Measurements from ENCODE around the gene ZNF576.
A peak's percentile ranks its signal among the peaks of the same experiment; 100 is the strongest.
"Not testable (repeated sequence)": the region's sequence is repeated elsewhere in the genome, so short reads cannot be mapped to it uniquely, and the experiment has no call there.

Gene ZNF576

GRCh38 chr19:43628646-43629326 lies 32.4 kb downstream of the ZNF576 start:
- DNase-seq = no peak

DNA sequence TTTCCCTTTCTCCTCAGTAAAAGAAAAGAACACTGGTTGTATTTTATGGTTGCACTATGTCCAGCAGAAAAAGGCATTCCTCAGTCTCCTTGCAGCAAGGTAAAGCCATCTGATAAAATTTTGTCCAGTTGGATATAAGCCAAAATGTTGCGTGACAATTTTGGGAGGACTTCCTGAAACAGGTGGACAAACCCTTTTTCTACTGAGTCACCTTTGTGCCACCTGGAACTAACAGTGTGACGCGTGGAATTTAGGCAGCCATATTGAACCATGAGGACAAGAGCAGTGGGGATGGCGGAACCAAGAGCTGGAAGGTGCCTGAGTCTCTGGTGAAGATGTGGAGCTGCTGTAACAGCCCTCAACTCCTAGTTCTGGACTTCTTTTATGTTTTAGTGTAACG lies 35.1 kb downstream of the ZNF576 start:
- no peak for DNase-seq

DNA sequence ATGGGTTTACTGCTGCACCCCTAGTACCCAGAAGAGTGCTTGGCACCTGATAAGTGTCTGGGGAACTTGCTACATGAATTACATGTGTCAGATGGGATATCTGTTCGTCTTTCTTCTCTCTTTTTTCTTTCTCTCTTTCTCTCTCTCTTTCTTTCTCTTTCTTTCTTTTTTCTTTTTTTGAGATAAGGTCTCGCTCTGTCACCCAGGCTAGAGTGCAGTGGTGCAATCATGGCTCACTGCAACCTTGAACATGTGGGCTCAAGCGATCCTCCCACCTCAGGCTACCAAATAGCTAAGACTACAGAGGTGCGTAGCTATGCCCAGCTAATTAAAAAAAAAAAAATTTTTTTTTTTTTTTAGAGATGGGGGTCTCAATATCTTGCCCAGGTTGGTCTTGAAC lies 37.1 kb downstream of the ZNF576 start:
- no peak for DNase-seq

GRCh38 chr19:43634068-43634467 lies 37.7 kb downstream of the ZNF576 start:
- no peak for DNase-seq

- DNase-seq = no peak
Observed at GRCh38 chr19:43634506-43634871, 38.1 kb downstream of the ZNF576 start.

DNA sequence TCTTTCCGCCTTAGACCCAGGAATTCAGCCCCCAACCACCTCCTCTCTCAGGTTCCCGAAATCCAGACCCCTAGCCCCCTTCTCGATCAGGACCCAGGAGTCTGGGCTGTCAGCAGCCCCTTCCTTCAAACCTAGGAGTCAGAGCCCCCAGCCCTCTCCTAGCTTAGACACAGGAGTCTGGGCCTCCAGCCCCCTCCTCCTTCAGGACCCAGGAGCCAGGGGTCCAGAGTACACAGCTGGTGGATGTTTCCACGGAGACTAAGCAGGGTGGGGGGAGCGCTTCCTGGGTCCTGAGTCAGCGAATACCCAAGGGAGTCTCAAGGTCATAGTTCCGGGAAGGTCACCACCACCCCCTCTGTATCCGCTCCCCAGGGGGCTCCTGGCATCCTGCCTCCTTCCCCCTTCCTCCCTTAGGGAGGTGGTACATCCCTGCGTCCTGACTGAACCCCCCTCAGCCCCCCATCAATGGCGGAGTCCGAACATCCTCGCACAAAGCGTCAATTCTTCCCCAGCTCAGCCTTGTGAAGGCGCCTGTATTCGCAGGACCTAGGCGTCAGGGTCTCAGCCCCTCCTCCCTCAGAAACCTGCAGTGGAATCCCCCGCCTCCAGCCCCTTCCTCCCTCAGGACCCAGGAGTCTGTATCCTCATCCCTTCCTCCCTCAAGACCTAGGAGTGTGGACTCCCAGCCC lies 38.6 kb downstream of the ZNF576 start:
- no peak for DNase-seq

- not testable (repeated sequence) for DNase-seq
Observed at GRCh38 chr19:43635561-43635940, 39.2 kb downstream of the ZNF576 start.

DNA sequence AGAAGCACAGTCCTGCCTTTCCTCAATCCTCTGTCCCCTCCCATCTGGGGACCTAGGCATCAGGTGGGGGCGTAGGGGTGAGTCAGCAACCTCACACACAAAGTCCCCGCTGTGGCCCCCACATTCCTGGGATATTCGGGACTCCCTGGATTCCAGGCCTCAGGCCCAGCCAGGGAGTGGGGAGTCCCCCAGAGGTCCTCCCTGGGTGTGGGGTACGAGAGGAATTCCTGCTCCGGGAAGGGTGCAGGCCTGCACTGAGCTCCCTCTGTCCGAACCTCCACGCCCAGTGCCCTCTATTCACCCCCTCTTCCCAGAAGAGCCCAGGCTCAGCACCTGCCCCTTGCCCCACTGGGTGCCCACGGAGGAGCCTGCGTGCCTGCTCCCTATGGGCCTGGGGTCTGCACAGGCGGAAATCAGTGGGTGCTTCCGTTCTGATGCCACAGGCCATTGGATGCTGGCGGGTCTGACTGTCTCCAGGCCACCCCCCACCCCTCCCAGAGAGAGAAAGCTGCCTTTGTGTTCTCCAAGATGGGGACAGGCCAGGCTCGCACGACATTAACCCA lies 39.8 kb downstream of the ZNF576 start:
- no peak for DNase-seq

GRCh38 chr19:43638214-43638994 lies 42.0 kb downstream of the ZNF576 start:
- no peak for DNase-seq

- DNase-seq = no peak
Observed at GRCh38 chr19:43638995-43639518, 42.7 kb downstream of the ZNF576 start.

GRCh38 chr19:43639519-43640423 lies 43.4 kb downstream of the ZNF576 start, which contains the start of gene CADM4:
CADM4 (minus strand) TSS chr19:43639850; CDS start chr19:43639790, 60 bp downstream.
- peak; percentile 22 to 66 (median 34) for DNase-seq

DNA sequence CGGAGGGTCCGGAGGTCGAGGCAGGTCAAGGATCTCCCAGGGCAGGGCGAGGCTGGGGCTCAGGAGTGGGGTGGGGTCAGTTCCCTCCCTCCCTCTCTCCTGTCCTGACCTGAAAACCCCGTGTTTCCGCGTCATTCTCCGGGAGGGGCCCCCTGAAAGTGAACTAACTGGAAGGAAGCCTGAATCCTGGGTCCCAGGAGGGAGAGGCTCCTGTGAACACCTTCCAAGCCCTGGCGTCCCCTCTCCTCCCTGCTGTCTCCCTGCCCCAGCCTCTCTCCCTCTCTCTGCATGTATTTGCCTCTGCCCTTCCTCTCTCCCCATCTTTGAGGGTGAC lies 44.0 kb downstream of the ZNF576 start:
- DNase-seq = no peak

DNA sequence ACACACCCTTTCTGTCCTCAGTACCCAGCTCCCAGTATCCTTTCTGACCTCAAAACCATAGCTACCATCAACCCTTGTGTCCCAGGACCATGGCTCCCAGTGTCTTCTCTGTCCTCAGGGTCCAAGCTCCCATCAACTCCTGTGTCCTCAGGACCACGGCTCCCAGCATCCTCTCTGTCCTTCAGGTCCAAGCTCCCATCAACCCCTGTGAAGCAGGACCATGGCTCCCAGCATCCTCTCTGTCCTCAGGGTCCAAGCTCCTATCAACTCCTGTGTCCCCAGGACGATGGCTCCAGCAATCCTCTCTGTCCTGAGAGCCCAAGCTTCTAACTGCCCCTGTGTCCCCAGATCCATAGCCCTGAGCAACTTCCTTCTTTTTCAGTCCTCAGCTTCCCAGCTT lies 44.9 kb downstream of the ZNF576 start:
- DNase-seq = no peak

GRCh38 chr19:43642531-43642930 lies 46.1 kb downstream of the ZNF576 start:
- DNase-seq = no peak

DNA sequence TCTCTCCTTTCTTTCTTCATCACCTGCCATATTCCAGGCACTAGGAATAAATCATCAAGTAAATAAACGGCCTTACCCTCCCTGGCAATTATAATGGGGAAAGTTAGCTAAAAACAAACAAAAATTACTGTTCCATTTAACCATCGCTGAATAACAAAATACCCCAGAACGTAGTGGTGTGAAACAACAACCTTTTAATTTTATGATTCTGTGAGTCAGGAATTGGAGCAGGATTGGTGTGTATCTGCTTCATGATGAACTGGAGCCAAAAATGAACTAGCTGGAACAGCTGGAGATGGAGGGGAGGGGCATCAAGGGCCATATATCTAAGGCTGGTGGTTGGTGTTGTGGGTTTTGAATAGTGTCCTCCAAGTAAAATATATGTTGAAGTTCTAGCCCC lies 46.9 kb downstream of the ZNF576 start:
- no peak for DNase-seq

- DNase-seq = no peak
Observed at GRCh38 chr19:43644181-43644580, 47.8 kb downstream of the ZNF576 start.

DNA sequence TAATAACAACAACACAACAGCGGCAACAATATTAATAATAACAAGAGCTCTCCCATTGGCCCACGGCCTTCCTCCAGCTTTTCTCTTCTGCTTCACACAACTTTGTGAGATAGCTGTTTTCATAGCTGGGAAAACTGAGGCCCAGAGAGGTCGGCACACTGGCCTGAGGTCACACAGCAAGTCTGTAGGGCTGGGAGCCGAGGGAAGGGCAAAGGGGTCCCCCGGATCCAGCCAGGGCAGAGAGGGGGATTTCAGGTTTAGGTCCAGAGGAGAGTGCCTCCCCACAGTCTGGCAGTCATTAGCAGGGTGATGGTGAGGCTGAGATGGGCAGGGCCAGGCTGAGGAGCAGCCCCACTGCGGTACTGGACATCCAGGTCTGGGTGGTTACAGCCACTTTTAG lies 52.2 kb downstream of the ZNF576 start:
- DNase-seq = no peak

GRCh38 chr19:43649514-43649913 lies 53.1 kb downstream of the ZNF576 start:
- DNase-seq = no peak

GRCh38 chr19:43650276-43650675 lies 53.9 kb downstream of the ZNF576 start:
- DNase-seq = not testable (repeated sequence)
